Type B pancreatic cell (in vitro differentiated cells): Measurements from ENCODE around the gene KRT8. TPM values are rescaled to one million over a fixed set of nuclear protein-coding genes. Genes with fewer than 3 reads are reported as not detected.

ENCODE experiments used
- DNase-seq: peaks from one replicate; pipeline ENCODE4 v3.0.0; 2021; ENCODE audit warnings: mixed read lengths; ENCODE audit not compliant: unreplicated experiment; ENCODE audit errors: extremely low spot score
- H3K27ac Mint-ChIP-seq: 2 replicates; pipeline ENCODE4 v1.8.0; 2021; ENCODE audit warnings: mild to moderate bottlenecking, mixed read lengths
- H3K27me3 Mint-ChIP-seq: 2 replicates; pipeline ENCODE4 v1.8.0; 2021; ENCODE audit warnings: mixed read lengths
- H3K36me3 Mint-ChIP-seq: 2 replicates; pipeline ENCODE4 v1.8.0; 2021; ENCODE audit warnings: mixed read lengths
- H3K4me1 Mint-ChIP-seq: one replicate; pipeline ENCODE4 v1.8.0; 2021; ENCODE audit warnings: mixed read lengths; ENCODE audit not compliant: unreplicated experiment
- H3K4me3 Mint-ChIP-seq: 2 replicates; pipeline ENCODE4 v1.8.0; 2021; ENCODE audit warnings: mild to moderate bottlenecking, mixed read lengths
- H3K9me3 Mint-ChIP-seq: 2 replicates; pipeline ENCODE4 v1.8.0; 2021; ENCODE audit warnings: mixed read lengths
- CTCF ChIP-seq: fragments of 200-600 bp; sonication (generic); conservative IDR thresholded peaks from 2 replicates; pipeline ENCODE4 v1.5.0; 2021; ENCODE audit warnings: antibody characterized with exemption, mild to moderate bottlenecking
- total RNA-seq: library from RNA; stranded (reverse); gene quantifications from 2 replicates; pipeline ENCODE4 v1.2.1, GENCODE V29; 2021; ENCODE audit warnings: low replicate concordance

The KRT8 gene
- total RNA-seq, 1 donor from 2014 or later = 768 TPM

DNA sequence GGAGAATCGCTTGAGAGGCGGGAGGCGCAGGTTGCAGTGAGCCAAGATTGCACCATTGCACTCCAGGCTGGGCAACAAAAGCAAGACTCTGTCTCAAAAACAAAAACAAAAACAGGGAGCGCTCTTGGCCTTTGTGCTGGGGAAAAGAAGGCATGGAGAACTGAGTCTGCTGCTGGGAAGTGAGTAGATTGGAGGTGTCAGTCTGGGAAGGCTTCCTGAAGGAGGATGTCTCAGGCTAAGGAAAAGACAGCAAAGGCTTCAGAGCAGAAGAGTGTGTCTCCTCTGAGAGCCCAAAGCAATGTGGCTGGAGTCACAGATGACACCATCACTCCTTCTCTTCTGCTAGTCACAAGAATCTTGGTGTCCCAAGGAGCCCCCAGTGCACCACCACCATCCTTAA is 23.1 kb upstream of the KRT8 start:
- DNase-seq = no peak
- Mint-ChIP-seq H3K4me3 (no peak overlapping the region), H3K4me1 (peaks cover 38% of the 10 kb centered on the region), H3K9me3 (no peaks in the 10 kb centered on the region), H3K27me3 (no peaks in the 10 kb centered on the region), H3K27ac (peak overlapping the region; percentile 95), H3K36me3 (no peaks in the 10 kb centered on the region)
- TF ChIP-seq CTCF = no peak

DNA sequence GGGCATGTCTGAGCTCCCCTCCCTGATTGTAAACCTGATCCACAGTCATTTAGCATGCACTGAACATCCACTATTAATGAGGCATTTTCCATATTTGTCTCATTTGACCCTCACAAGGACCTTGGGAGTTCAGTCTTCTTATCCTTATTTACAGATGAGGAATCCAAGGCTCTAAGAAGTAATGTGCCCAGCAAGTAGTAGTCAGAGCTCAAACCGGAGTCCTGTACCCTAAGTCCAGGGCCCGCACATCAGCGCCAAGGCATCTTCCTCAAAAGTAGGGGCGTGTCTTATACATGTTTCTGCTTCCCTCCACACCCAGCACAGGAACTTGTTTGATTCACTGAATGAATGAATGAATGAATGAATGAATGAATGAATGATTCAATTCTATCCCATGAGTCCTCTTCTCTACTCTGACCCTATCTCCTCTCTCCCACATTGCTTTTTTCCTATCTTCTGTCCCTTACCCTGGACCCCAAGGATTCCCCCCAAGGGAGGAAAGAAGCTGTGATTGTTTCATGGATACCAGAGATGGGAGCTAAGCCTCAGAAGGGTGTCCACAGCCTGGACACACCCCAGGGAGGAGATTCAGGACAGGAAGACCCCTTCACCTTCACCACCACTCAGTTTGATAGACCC is 21.8 kb upstream of the KRT8 start:
- Mint-ChIP-seq H3K9me3 (no peaks in the 10 kb centered on the region), H3K27me3 (no peaks in the 10 kb centered on the region), H3K4me1 (peaks cover 38% of the 10 kb centered on the region), H3K4me3 (peak overlapping the region; percentile 26), H3K36me3 (no peaks in the 10 kb centered on the region), H3K27ac (peak overlapping the region; percentile 95)
- TF ChIP-seq CTCF = no peak
- no peak for DNase-seq

DNA sequence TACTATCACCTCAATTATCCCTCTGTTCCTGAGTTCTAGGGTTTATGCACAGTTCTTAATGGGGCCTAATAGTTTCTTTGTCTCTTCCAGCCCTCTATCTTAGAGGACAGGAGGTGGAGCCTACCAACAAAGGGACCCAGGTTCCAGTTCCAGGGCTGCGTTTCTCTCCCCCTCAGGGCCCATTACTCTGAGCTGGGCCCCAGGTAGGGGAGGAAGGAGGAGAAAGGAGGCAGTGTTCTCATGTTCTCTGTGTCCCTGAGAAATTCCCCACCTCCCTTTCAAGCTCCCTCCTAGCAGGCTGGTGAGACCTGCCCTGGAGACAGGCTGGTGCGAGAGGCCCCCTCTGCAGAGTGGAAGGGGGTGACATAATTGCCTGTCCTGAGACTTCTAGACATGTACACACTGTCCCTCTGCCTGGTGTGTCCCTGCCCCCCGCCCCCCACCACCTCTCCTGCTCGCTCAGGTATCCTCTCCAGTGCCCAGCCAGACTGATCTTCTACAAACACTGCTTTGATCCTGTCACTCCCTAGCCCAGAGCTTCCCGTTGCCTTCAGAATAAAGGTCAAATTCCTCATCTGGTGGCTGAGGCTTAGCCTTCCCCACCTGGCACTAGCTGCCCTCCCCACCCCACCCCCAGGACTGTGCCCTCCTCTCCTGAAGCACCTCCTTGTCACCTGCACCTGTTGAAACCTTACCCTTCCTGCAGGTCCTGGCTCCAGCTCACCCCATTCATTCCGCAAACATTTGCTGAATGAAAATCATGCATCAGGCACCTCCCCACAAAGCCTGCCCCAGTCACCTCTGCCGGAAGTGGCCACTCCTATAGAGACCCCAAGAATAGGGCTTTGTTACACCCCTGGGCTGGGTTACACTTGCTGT is 21.1 kb upstream of the KRT8 start:
- Mint-ChIP-seq H3K4me3 (peak overlapping the region; percentile 28), H3K4me1 (peaks cover 45% of the 10 kb centered on the region), H3K27me3 (no peaks in the 10 kb centered on the region), H3K36me3 (no peaks in the 10 kb centered on the region), H3K27ac (peak overlapping the region; percentile 95), H3K9me3 (no peaks in the 10 kb centered on the region)
- DNase-seq = no peak
- no peak for TF ChIP-seq CTCF

- Mint-ChIP-seq H3K36me3 (no peaks in the 10 kb centered on the region), H3K4me3 (peak overlapping the region; percentile 45), H3K27ac (peak overlapping the region; percentile 95), H3K9me3 (no peaks in the 10 kb centered on the region), H3K27me3 (no peaks in the 10 kb centered on the region), H3K4me1 (peaks cover 46% of the 10 kb centered on the region)
- no peak for TF ChIP-seq CTCF
- DNase-seq = no peak
These were observed 20.2 kb upstream of the KRT8 start for GRCh38 chr12:52924764-52925716.

- Mint-ChIP-seq H3K27me3 (no peaks in the 10 kb centered on the region), H3K27ac (peak overlapping the region; percentile 75), H3K4me3 (no peak overlapping the region), H3K9me3 (no peaks in the 10 kb centered on the region), H3K4me1 (peaks cover 25% of the 10 kb centered on the region), H3K36me3 (no peaks in the 10 kb centered on the region)
- TF ChIP-seq CTCF = no peak
- no peak for DNase-seq
These were observed 16.8 kb upstream of the KRT8 start for GRCh38 chr12:52921488-52922165.
